Naive thymus-derived CD4-positive, alpha-beta T cell (primary cell): ENCODE data around the gene GPC6. TPM values are rescaled to one million over a fixed set of nuclear protein-coding genes. Genes with fewer than 3 reads are reported as not detected.
A peak's percentile ranks its signal among the peaks of the same experiment; 100 is the strongest.
"Not testable (repeated sequence)": the region's sequence is repeated elsewhere in the genome, so short reads cannot be mapped to it uniquely, and the experiment has no call there.

Source experiments
- ATAC-seq: fragments of 150-1000 bp; cut with Tn5 transposase; 2 replicates; pipeline ENCODE4 v1.10.0; 2021; ENCODE audit warnings: mild to moderate bottlenecking, moderate library complexity
- CTCF ChIA-PET: fragments of 350-600 bp; sonication (Branson Sonifier 250); formaldehyde crosslinking; loops from one replicate; lab custom pipeline; 2021; ENCODE audit warnings: antibody characterized with exemption; lab: Charles Lee
- POLR2A ChIA-PET: fragments of 350-600 bp; sonication (Branson Sonifier 250); formaldehyde crosslinking; loops from one replicate; lab custom pipeline; 2021; ENCODE audit warnings: antibody characterized with exemption, inconsistent platforms; lab: Charles Lee
- DNase-seq, 9 donors: peaks; one replicate each; pipeline versions ENCODE4 v3.0.0 to v3.0.0-alpha.2; 2020 to 2022; ENCODE audit warnings: mixed read lengths in 1 of 9
- H3K27ac ChIP-seq: one replicate; pipeline ENCODE4 v1.7.0; 2013; ENCODE audit warnings: mild to moderate bottlenecking, low read depth, low read length, moderate library complexity
- H3K27me3 ChIP-seq, 2 donors: one replicate each; pipeline ENCODE4 v1.7.0; 2013; ENCODE audit warnings: low read length in 2 of 2, mild to moderate bottlenecking in 2 of 2, moderate library complexity in 2 of 2; ENCODE audit not compliant: control insufficient read depth in 2 of 2, insufficient read depth in 2 of 2
- H3K36me3 ChIP-seq, 3 experiments: 1 replicate in 2 of 3; 2 replicates in 1 of 3; pipeline ENCODE4 v1.7.0; 2013; ENCODE audit warnings: low read length in 3 of 3, mild to moderate bottlenecking in 3 of 3, moderate library complexity in 1 of 3; ENCODE audit not compliant: insufficient read depth in 3 of 3, control insufficient read depth in 2 of 3
- H3K4me1 ChIP-seq, 2 donors: one replicate each; pipeline ENCODE4 v1.7.0; 2013; ENCODE audit warnings: low read length in 2 of 2, mild to moderate bottlenecking in 2 of 2, moderate library complexity in 1 of 2; ENCODE audit not compliant: control insufficient read depth in 2 of 2, insufficient read depth in 2 of 2
- H3K4me3 ChIP-seq: 2 replicates; pipeline ENCODE4 v1.7.0; 2013; ENCODE audit warnings: mild to moderate bottlenecking, low read length
- H3K9me3 ChIP-seq, 3 experiments: 1 replicate in 2 of 3; 2 replicates in 1 of 3; pipeline ENCODE4 v1.7.0; 2013; ENCODE audit warnings: low read length in 3 of 3; ENCODE audit not compliant: control insufficient read depth in 2 of 3
- H3K27ac Mint-ChIP-seq, 9 donors: one replicate each; pipeline ENCODE4 v1.8.0; 2020 to 2022; ENCODE audit warnings: mixed read lengths in 9 of 9, mild to moderate bottlenecking in 8 of 9, moderate library complexity in 5 of 9, inconsistent platforms in 2 of 9
- H3K27me3 Mint-ChIP-seq, 5 donors: one replicate each; pipeline ENCODE4 v1.8.0; 2021 to 2022; ENCODE audit warnings: mixed read lengths in 5 of 5, mild to moderate bottlenecking in 1 of 5
- H3K36me3 Mint-ChIP-seq, 5 donors: one replicate each; pipeline ENCODE4 v1.8.0; 2020 to 2022; ENCODE audit warnings: mixed read lengths in 5 of 5, mild to moderate bottlenecking in 3 of 5, inconsistent platforms in 1 of 5
- H3K4me1 Mint-ChIP-seq, 7 donors: one replicate each; pipeline ENCODE4 v1.8.0; 2020 to 2022; ENCODE audit warnings: mixed read lengths in 7 of 7, mild to moderate bottlenecking in 3 of 7, inconsistent platforms in 1 of 7
- H3K4me3 Mint-ChIP-seq, 10 donors: one replicate each; pipeline ENCODE4 v1.8.0; 2020 to 2022; ENCODE audit warnings: mild to moderate bottlenecking in 10 of 10, mixed read lengths in 10 of 10, moderate library complexity in 6 of 10, inconsistent platforms in 2 of 10
- H3K9me3 Mint-ChIP-seq, 11 donors: one replicate each; pipeline ENCODE4 v1.8.0; 2020 to 2022; ENCODE audit warnings: mixed read lengths in 11 of 11, mild to moderate bottlenecking in 4 of 11, inconsistent platforms in 1 of 11, moderate library complexity in 1 of 11
- intact Hi-C, 2 donors: fragments of 100-400 bp; cut with micrococcal nuclease; formaldehyde crosslinking; loops; one replicate each; pipeline ENCODE4 v1.15.1; 2023
- polyA plus RNA-seq, 2 donors: library from polyadenylated mRNA; unstranded; fragments of 300-500 nt; fragmentation: Illumina TruSeq; gene quantifications; one replicate each; pipeline ENCODE4 v1.2.3, GENCODE V29; 2021
- total RNA-seq, 6 experiments: library from RNA in 5 of 6; stranded (reverse) in 5 of 6; gene quantifications; 1 replicate in 5 of 6; 2 replicates in 1 of 6; pipeline ENCODE4 v1.2.3 and lab custom pipeline; 2021 to 2026

GPC6 gene
- total and polyA plus RNA-seq, 7 experiments from 2014 or later: not detected

- intact Hi-C loops: no loop called here
- Mint-ChIP-seq H3K4me3 (no peak overlapping the region), H3K27ac (peak overlapping the region in 1 of 9 donors; percentile 10), H3K27me3 (peaks cover 0 to 10% (median 0%) of the 10 kb centered on the region in 5 donors), H3K36me3 (no peaks in the 10 kb centered on the region), H3K4me1 (peaks cover 0 to 19% (median 6%) of the 10 kb centered on the region in 7 donors), H3K9me3 (peaks cover 0 to 3% (median 0%) of the 10 kb centered on the region in 11 donors)
- DNase-seq (no peak), ATAC-seq (no peak)
- H3K27me3 ChIP-seq: peaks cover 0 to 2% of the 10 kb centered on the region in 2 donors
- no peak overlapping the region for H3K27ac ChIP-seq
- ChIA-PET CTCF (no interaction called here), POLR2A (no interaction called here)
- no peak overlapping the region for H3K4me3 ChIP-seq
- H3K4me1 ChIP-seq: no peaks in the 10 kb centered on the region
- H3K36me3 ChIP-seq: no peaks in the 10 kb centered on the region
- no peaks in the 10 kb centered on the region for H3K9me3 ChIP-seq
Observed at GRCh38 chr13:94298346-94298745, 1071.7 kb downstream of the GPC6 start.

DNA sequence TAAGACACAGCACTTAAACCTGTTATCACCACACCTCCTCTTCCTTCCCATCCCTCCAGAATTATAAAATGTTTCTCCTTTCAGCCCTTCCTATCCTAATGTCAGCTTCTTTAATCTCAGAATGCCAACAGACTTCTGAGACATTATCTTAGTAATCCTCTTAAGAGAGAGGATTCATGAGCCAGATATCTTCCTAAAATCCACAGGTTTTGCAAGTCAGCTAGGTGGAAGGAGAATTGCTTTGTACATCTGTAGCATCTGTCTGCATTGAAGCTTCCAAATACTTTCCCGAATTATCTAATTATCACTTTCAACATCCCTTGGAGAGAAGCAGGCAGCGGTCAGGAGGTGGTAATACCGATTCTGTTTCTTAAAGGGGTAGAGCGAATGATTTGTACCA is 1073.8 kb downstream of the GPC6 start:
- Histone ChIP-seq H3K4me1 (no peaks in the 10 kb centered on the region), H3K27ac (no peak overlapping the region), H3K27me3 (peaks cover 0 to 2% of the 10 kb centered on the region in 2 donors), H3K36me3 (no peaks in the 10 kb centered on the region), H3K4me3 (no peak overlapping the region), H3K9me3 (no peaks in the 10 kb centered on the region)
- H3K4me3 Mint-ChIP-seq: no peak overlapping the region
- ChIA-PET POLR2A (no interaction called here), CTCF (interaction anchor here (0.6 kb wide), 1 partner anchor 345 kb away, joined by 3 read pairs; no protein-coding TSS in a partner anchor)
- H3K27ac Mint-ChIP-seq: no peak overlapping the region
- H3K36me3 Mint-ChIP-seq: no peaks in the 10 kb centered on the region
- peaks cover 0 to 15% (median 9%) of the 10 kb centered on the region in 7 donors for H3K4me1 Mint-ChIP-seq
- peaks cover 0 to 8% (median 0%) of the 10 kb centered on the region in 5 donors for H3K27me3 Mint-ChIP-seq
- intact Hi-C loops: no loop called here
- H3K9me3 Mint-ChIP-seq: peaks cover 0 to 3% (median 0%) of the 10 kb centered on the region in 11 donors
- no peak for DNase-seq
- no peak for ATAC-seq

DNA sequence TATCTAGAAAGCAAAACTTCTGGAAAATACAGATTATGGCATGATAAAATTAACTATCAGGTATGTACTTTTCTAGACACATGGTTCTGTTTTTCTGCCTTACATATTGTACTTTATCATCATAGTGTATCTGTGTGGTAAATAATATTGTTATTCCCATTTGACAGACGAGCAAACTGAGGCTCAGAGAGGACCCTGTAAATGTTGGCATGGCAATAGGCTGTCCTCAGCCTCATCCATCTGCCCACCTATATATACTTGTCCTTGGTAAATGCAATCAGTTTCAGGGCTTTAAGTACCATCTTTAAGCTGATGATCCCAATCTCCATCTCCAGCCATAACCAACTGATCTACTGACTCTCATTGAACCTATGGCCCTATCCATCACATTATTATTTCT is 1074.9 kb downstream of the GPC6 start:
- ATAC-seq: no peak

DNA sequence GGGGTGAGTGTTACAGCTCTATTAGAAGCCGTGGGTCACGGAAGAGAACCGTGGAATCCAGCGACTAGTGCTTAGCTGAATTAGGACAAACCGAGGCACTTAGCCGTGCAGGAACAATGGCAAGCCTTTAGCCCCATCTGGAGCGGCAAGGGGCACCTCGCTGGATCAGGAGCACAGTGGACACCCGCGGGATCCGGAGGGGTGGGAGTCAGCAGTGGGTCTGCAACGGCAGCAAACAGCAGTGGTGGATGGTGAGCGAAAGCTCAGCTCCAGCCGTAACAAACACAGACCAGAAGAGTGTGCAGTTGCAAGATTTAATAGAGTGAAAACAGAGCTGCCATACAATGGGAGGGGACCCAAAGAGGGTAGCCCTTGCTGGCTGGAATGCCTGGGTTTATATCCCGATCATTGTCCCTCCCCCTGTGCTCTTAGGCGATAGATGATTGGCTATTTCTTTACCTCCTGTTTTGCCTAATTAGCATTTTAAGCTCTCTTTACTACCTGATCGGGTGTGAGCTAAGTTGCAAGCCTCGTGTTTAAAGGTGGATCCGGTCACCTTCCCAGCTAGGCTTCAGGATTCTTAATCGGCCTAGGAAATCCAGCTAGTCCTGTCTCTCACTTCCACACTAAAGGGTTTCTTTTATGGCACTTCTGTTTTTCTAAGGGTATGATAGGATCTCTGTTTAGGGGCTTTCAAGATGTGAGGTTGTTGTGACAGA is 1076.4 kb downstream of the GPC6 start:
- H3K27ac Mint-ChIP-seq, CTCF ChIA-PET, H3K27ac ChIP-seq, H3K9me3 Mint-ChIP-seq, H3K4me1 ChIP-seq, H3K36me3 ChIP-seq, H3K27me3 Mint-ChIP-seq, POLR2A ChIA-PET, DNase-seq, intact Hi-C loops, H3K36me3 Mint-ChIP-seq, H3K4me1 Mint-ChIP-seq, H3K27me3 ChIP-seq, ATAC-seq, H3K4me3 ChIP-seq, H3K9me3 ChIP-seq, H3K4me3 Mint-ChIP-seq: not testable (repeated sequence)

More for the DNA sequence above, 1074.9 kb downstream of the GPC6 start:
- H3K27me3 ChIP-seq: peaks cover 0 to 2% of the 10 kb centered on the region in 2 donors
- no peak overlapping the region for H3K4me3 ChIP-seq
- no peaks in the 10 kb centered on the region for H3K9me3 ChIP-seq
- peaks cover 0 to 8% (median 4%) of the 10 kb centered on the region in 7 donors for H3K4me1 Mint-ChIP-seq
- H3K9me3 Mint-ChIP-seq: peaks cover 0 to 3% (median 0%) of the 10 kb centered on the region in 11 donors
- no peak overlapping the region for H3K4me3 Mint-ChIP-seq
- no peaks in the 10 kb centered on the region for H3K36me3 ChIP-seq
- no peak for DNase-seq
- no peak overlapping the region for H3K27ac ChIP-seq
- ChIA-PET POLR2A (no interaction called here), CTCF (no interaction called here)
- no peak overlapping the region for H3K27ac Mint-ChIP-seq
- no peaks in the 10 kb centered on the region for H3K36me3 Mint-ChIP-seq
- intact Hi-C loops: no loop called here
- H3K4me1 ChIP-seq: no peaks in the 10 kb centered on the region
- peaks cover 0 to 8% (median 0%) of the 10 kb centered on the region in 5 donors for H3K27me3 Mint-ChIP-seq

DNA sequence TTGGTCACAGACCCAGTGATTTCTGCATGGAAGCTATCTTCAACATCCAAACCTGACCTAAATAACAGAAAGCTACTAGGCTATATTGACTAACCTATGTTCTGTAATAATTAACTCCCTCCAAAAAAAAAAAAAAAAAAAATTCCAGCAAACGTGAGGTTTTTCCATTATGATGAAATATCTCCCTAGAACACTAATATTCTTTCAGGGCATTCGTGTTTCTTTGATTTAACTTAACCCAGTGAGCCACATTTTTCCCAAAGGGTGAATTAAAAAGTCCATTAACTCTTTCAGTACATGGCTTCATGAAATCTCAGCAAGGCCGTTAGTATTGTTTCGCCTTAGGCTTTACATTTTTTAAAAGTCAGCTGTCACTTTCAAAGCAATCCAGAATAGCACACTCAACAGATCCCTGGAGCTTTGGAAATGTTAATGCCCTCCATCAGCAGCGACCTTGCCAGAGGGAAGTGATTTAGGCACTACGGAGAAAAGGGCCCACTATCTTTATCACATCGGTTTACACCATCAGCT is 1077.1 kb downstream of the GPC6 start:
- POLR2A ChIA-PET: no interaction called here
- Mint-ChIP-seq H3K4me1 (peaks cover 0 to 6% (median 0%) of the 10 kb centered on the region in 7 donors), H3K27ac (no peak overlapping the region), H3K4me3 (no peak overlapping the region), H3K9me3 (peaks cover 0 to 3% (median 0%) of the 10 kb centered on the region in 11 donors), H3K36me3 (no peaks in the 10 kb centered on the region), H3K27me3 (peaks cover 0 to 7% (median 0%) of the 10 kb centered on the region in 5 donors)
- Histone ChIP-seq H3K9me3 (no peaks in the 10 kb centered on the region), H3K36me3 (no peaks in the 10 kb centered on the region), H3K4me1 (no peaks in the 10 kb centered on the region), H3K27ac (no peak overlapping the region), H3K27me3 (peaks cover 0 to 2% of the 10 kb centered on the region in 2 donors), H3K4me3 (no peak overlapping the region)
- intact Hi-C loops: no loop called here
- no peak for DNase-seq
- CTCF ChIA-PET: no interaction called here
- no peak for ATAC-seq

DNA sequence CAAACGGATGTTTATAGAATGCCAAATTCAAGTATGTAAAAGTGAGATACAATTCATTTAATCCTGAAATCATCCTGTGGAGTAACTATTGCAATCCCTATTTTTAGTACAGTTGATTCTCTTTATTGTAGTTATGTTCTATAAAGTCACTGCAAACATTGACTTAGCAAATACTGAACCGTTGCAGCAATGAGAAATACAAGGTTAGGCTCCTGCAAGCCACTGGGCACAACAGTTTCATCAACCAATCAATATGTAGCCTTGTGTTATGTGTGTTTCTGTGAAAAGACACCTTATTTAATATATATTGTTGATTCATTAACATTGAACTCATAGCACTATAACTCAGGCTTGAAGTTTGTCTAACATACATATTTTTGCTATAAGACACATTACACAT is 1078.4 kb downstream of the GPC6 start:
- intact Hi-C loops: no loop called here
- H3K4me1 Mint-ChIP-seq: peaks cover 0 to 6% (median 0%) of the 10 kb centered on the region in 7 donors
- Histone ChIP-seq H3K4me3 (no peak overlapping the region), H3K4me1 (no peaks in the 10 kb centered on the region), H3K27me3 (no peaks in the 10 kb centered on the region), H3K9me3 (no peaks in the 10 kb centered on the region), H3K36me3 (no peaks in the 10 kb centered on the region), H3K27ac (no peak overlapping the region)
- no peaks in the 10 kb centered on the region for H3K36me3 Mint-ChIP-seq
- DNase-seq (no peak), ATAC-seq (no peak)
- H3K27me3 Mint-ChIP-seq: peaks cover 0 to 7% (median 0%) of the 10 kb centered on the region in 5 donors
- no peak overlapping the region for H3K27ac Mint-ChIP-seq
- H3K4me3 Mint-ChIP-seq: no peak overlapping the region
- CTCF ChIA-PET: no interaction called here
- POLR2A ChIA-PET: no interaction called here
- peaks cover 0 to 3% (median 0%) of the 10 kb centered on the region in 11 donors for H3K9me3 Mint-ChIP-seq
